ENCODE measurements around the gene ZFPM1. TPM values are rescaled to one million over a fixed set of nuclear protein-coding genes. Genes with fewer than 3 reads are reported as not detected.

Gene ZFPM1
- total RNA-seq, 1 experiment from 2014 or later = 5.0 TPM

- no peaks in the 10 kb centered on the region for H3K4me1 Mint-ChIP-seq (ENCODE audit: insufficient read depth, unreplicated experiment)
- H3K27ac Mint-ChIP-seq (ENCODE audit: low read depth, unreplicated experiment) = no peak overlapping the region
- no peak for TF ChIP-seq CTCF (IDR thresholded peaks at IDR 0.05; ENCODE audit: unreplicated experiment)
- H3K27me3 Mint-ChIP-seq (ENCODE audit: insufficient read depth, unreplicated experiment) = no peaks in the 10 kb centered on the region
- intact Hi-C loops (cut with micrococcal nuclease) = no loop called here
- POLR2A ChIA-PET = no interaction called here
- no peaks in the 10 kb centered on the region for H3K36me3 Mint-ChIP-seq (ENCODE audit: insufficient read depth, unreplicated experiment)
- no peak for DNase-seq (ENCODE audit: unreplicated experiment)
- BruUV-seq (replicated peaks) = no TSS peak
- CTCF ChIA-PET = interaction anchor here (0.7 to 0.8 kb wide), 2 partner anchors 9 to 53 kb away, joined by 3 read pairs; no protein-coding TSS in a partner anchor
- H3K4me3 Mint-ChIP-seq (ENCODE audit: unreplicated experiment) = no peak overlapping the region
- H3K9me3 Mint-ChIP-seq (ENCODE audit: unreplicated experiment) = no peaks in the 10 kb centered on the region
Measured at GRCh38 chr16:88491001-88491559, 38.0 kb downstream of the ZFPM1 start.

GRCh38 chr16:88491560-88492310 is 38.7 kb downstream of the ZFPM1 start:
- no peak for DNase-seq (ENCODE audit: unreplicated experiment)
- intact Hi-C loops (cut with micrococcal nuclease) = no loop called here
- Mint-ChIP-seq H3K27me3 (ENCODE audit: insufficient read depth, unreplicated experiment) (no peaks in the 10 kb centered on the region), H3K27ac (ENCODE audit: low read depth, unreplicated experiment) (no peak overlapping the region), H3K4me1 (ENCODE audit: insufficient read depth, unreplicated experiment) (no peaks in the 10 kb centered on the region), H3K4me3 (ENCODE audit: unreplicated experiment) (no peak overlapping the region), H3K36me3 (ENCODE audit: insufficient read depth, unreplicated experiment) (no peaks in the 10 kb centered on the region), H3K9me3 (ENCODE audit: unreplicated experiment) (no peaks in the 10 kb centered on the region)
- no peak for TF ChIP-seq CTCF (IDR thresholded peaks at IDR 0.05; ENCODE audit: unreplicated experiment)
- POLR2A ChIA-PET = no interaction called here
- CTCF ChIA-PET = interaction anchor here (0.7 to 0.8 kb wide), 2 partner anchors 9 to 54 kb away, joined by 3 read pairs; no protein-coding TSS in a partner anchor
- no TSS peak for BruUV-seq (replicated peaks)

GRCh38 chr16:88493879-88494278 is 40.8 kb downstream of the ZFPM1 start:
- Mint-ChIP-seq H3K36me3 (ENCODE audit: insufficient read depth, unreplicated experiment) (no peaks in the 10 kb centered on the region), H3K27ac (ENCODE audit: low read depth, unreplicated experiment) (no peak overlapping the region), H3K4me1 (ENCODE audit: insufficient read depth, unreplicated experiment) (no peaks in the 10 kb centered on the region), H3K4me3 (ENCODE audit: unreplicated experiment) (no peak overlapping the region), H3K9me3 (ENCODE audit: unreplicated experiment) (no peaks in the 10 kb centered on the region), H3K27me3 (ENCODE audit: insufficient read depth, unreplicated experiment) (no peaks in the 10 kb centered on the region)
- intact Hi-C loops (cut with micrococcal nuclease) = no loop called here
- TF ChIP-seq CTCF (IDR thresholded peaks at IDR 0.05; ENCODE audit: unreplicated experiment) = no peak
- ChIA-PET CTCF (interaction anchor here (0.6 to 0.7 kb wide), 2 partner anchors 27 to 886 kb away, joined by 3 read pairs; no protein-coding TSS in a partner anchor), POLR2A (no interaction called here)
- DNase-seq (ENCODE audit: unreplicated experiment) = no peak
- no TSS peak for BruUV-seq (replicated peaks)

- Mint-ChIP-seq H3K4me3 (ENCODE audit: unreplicated experiment) (no peak overlapping the region), H3K9me3 (ENCODE audit: unreplicated experiment) (no peaks in the 10 kb centered on the region), H3K27me3 (ENCODE audit: insufficient read depth, unreplicated experiment) (no peaks in the 10 kb centered on the region), H3K4me1 (ENCODE audit: insufficient read depth, unreplicated experiment) (no peaks in the 10 kb centered on the region), H3K27ac (ENCODE audit: low read depth, unreplicated experiment) (no peak overlapping the region), H3K36me3 (ENCODE audit: insufficient read depth, unreplicated experiment) (no peaks in the 10 kb centered on the region)
- no TSS peak for BruUV-seq (replicated peaks)
- CTCF ChIA-PET = no interaction called here
- POLR2A ChIA-PET = no interaction called here
- intact Hi-C loops (cut with micrococcal nuclease) = no loop called here
- TF ChIP-seq CTCF (IDR thresholded peaks at IDR 0.05; ENCODE audit: unreplicated experiment) = no peak
- DNase-seq (ENCODE audit: unreplicated experiment) = no peak
Measured at GRCh38 chr16:88494335-88495154, 41.5 kb downstream of the ZFPM1 start.
